NCI-H446 treated with DMSO at 0.1 percent for 48 hours (cell line): ENCODE results near the gene C2CD4D.
A peak's percentile ranks its signal among the peaks of the same experiment; 100 is the strongest.

Source experiments
- DNase-seq: peaks from one replicate; lab custom pipeline; 2025; lab: John Stamatoyannopoulos, UW

The C2CD4D gene

GRCh38 chr1:151834239-151834638 lies 5.4 kb downstream of the C2CD4D start:
- DNase-seq, result no peak

- no peak for DNase-seq
These were observed 6.3 kb downstream of the C2CD4D start for GRCh38 chr1:151833172-151833900.

- DNase-seq, result peak; percentile 64
These were observed 7.2 kb downstream of the C2CD4D start for GRCh38 chr1:151832318-151832980.

GRCh38 chr1:151831605-151832004 lies 8.0 kb downstream of the C2CD4D start, which contains the start of gene RORC:
RORC (minus strand) TSS chr1:151831802; CDS start chr1:151831764, 38 bp downstream.
- no peak for DNase-seq

GRCh38 chr1:151831256-151831591 lies 8.4 kb downstream of the C2CD4D start:
- DNase-seq, result no peak

- no peak for DNase-seq
These were observed 9.6 kb downstream of the C2CD4D start for GRCh38 chr1:151830055-151830454.

GRCh38 chr1:151829352-151830046 lies 10.1 kb downstream of the C2CD4D start:
- no peak for DNase-seq

GRCh38 chr1:151828921-151829320 lies 10.7 kb downstream of the C2CD4D start:
- no peak for DNase-seq

- DNase-seq, result no peak
These were observed 11.8 kb downstream of the C2CD4D start for GRCh38 chr1:151827853-151828252.

GRCh38 chr1:151825751-151826660 lies 13.6 kb downstream of the C2CD4D start:
- DNase-seq, result no peak

GRCh38 chr1:151825204-151825603 lies 14.4 kb downstream of the C2CD4D start:
- DNase-seq, result no peak

GRCh38 chr1:151823175-151823574 lies 16.4 kb downstream of the C2CD4D start:
- DNase-seq, result no peak

GRCh38 chr1:151822404-151822803 lies 17.2 kb downstream of the C2CD4D start:
- DNase-seq, result no peak

- no peak for DNase-seq
These were observed 18.7 kb downstream of the C2CD4D start for GRCh38 chr1:151820940-151821339.

- DNase-seq, result no peak
These were observed 19.5 kb downstream of the C2CD4D start for GRCh38 chr1:151819976-151820623.

GRCh38 chr1:151819227-151819835 lies 20.3 kb downstream of the C2CD4D start:
- DNase-seq, result no peak

GRCh38 chr1:151817353-151817730 lies 22.3 kb downstream of the C2CD4D start:
- no peak for DNase-seq

- DNase-seq, result no peak
These were observed 22.9 kb downstream of the C2CD4D start for GRCh38 chr1:151816548-151817352.

GRCh38 chr1:151815716-151816327 lies 23.8 kb downstream of the C2CD4D start:
- DNase-seq, result no peak
